Neural progenitor cell (in vitro differentiated cells): ENCODE measurements around the gene SLC49A4.

Experiments
- CTCF ChIP-seq: fragments of 200-600 bp; sonication (generic); IDR thresholded peaks from 2 replicates; pipeline ENCODE4 v1.5.1; 2017; ENCODE audit warnings: antibody characterized with exemption, mild to moderate bottlenecking
- EZH2 ChIP-seq: fragments of 200-600 bp; sonication (generic); IDR thresholded peaks from 2 replicates; pipeline ENCODE4 v1.6.1; 2017; ENCODE audit warnings: antibody characterized with exemption, mild to moderate bottlenecking, moderate library complexity
- EZH2phosphoT487 ChIP-seq: fragments of 200-600 bp; sonication (generic); IDR thresholded peaks from 2 replicates; pipeline ENCODE4 v1.6.1; 2017; ENCODE audit warnings: antibody characterized with exemption

GRCh38 chr3:122795674-122796195 lies 866 bp downstream of the SLC49A4 start:
- TF ChIP-seq EZH2 (no peak), CTCF (no peak), EZH2phosphoT487 (no peak)
